Mammary epithelial cell (primary cell): ENCODE data around the gene C14orf119.

Experiments used
- EZH2 ChIP-seq: IDR thresholded peaks from 2 replicates; pipeline ENCODE4 v1.6.1; 2012; ENCODE audit warnings: low read length, inconsistent platforms, borderline replicate concordance
- TF ChIP-seq, protein P1 (sequence below), 2 donors: IDR thresholded peaks in 1 of 2; conservative IDR thresholded peaks in 1 of 2; 2 replicates each; pipeline ENCODE4 v1.5.1; 2011 to 2012; ENCODE audit warnings: inconsistent platforms in 2 of 2, low read length in 2 of 2, mild to moderate bottlenecking in 2 of 2, control low read depth in 1 of 2, low read depth in 1 of 2; ENCODE audit not compliant: insufficient read depth in 1 of 2; ENCODE audit errors: extremely low read depth in 1 of 2

GRCh38 chr14:23052671-23053070, 42.6 kb upstream of the C14orf119 start:
- TF ChIP-seq, protein P1, sequence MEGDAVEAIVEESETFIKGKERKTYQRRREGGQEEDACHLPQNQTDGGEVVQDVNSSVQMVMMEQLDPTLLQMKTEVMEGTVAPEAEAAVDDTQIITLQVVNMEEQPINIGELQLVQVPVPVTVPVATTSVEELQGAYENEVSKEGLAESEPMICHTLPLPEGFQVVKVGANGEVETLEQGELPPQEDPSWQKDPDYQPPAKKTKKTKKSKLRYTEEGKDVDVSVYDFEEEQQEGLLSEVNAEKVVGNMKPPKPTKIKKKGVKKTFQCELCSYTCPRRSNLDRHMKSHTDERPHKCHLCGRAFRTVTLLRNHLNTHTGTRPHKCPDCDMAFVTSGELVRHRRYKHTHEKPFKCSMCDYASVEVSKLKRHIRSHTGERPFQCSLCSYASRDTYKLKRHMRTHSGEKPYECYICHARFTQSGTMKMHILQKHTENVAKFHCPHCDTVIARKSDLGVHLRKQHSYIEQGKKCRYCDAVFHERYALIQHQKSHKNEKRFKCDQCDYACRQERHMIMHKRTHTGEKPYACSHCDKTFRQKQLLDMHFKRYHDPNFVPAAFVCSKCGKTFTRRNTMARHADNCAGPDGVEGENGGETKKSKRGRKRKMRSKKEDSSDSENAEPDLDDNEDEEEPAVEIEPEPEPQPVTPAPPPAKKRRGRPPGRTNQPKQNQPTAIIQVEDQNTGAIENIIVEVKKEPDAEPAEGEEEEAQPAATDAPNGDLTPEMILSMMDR (conservative IDR thresholded peaks at IDR 0.05 in 1 of 2, IDR thresholded peaks at IDR 0.05 in 1 of 2; ENCODE audit: extremely low read depth in 1 of 2, insufficient read depth in 1 of 2, low read depth in 1 of 2, low read length in 2 of 2) = no peak
- TF ChIP-seq EZH2 = no peak
